Stimulated activated CD4-positive, alpha-beta T cell treated with anti-CD3 and anti-CD28 coated beads, Interleukin-15, amount 100 ng/mL, for 1 hour (primary cell): ENCODE measurements around the gene AIFM3.
"Not testable (repeated sequence)": the region's sequence is repeated elsewhere in the genome, so short reads cannot be mapped to it uniquely, and the experiment has no call there.

Source experiments
- DNase-seq, 2 donors: peaks; one replicate each; pipeline ENCODE4 v3.0.0-alpha.2; 2020; ENCODE audit warnings: low read depth in 1 of 2, low spot score in 1 of 2

AIFM3 gene

DNA sequence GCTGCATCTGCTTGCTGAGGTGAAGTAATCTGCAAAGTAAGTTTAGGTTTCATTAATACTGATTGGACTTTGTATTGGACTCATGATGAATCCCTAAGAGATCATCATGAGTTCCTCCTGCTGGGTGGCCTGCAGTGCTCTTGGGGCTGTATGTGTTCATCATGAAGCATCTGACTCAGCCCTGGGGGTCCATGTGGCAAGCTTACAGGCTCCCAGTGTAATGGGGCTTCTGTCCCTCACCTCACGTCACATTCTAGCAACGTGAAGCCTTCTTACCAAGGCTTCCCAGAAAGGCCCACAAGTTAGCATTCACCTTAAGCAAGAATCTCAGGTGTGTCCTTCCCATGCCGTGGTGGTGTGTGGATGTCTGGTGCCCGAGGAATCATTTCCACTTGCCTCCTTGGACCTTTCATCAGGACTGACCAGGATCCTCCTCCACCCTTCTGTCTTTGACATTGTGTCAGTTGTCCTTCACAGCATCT lies 26.1 kb upstream of the AIFM3 start:
- no peak for DNase-seq

DNA sequence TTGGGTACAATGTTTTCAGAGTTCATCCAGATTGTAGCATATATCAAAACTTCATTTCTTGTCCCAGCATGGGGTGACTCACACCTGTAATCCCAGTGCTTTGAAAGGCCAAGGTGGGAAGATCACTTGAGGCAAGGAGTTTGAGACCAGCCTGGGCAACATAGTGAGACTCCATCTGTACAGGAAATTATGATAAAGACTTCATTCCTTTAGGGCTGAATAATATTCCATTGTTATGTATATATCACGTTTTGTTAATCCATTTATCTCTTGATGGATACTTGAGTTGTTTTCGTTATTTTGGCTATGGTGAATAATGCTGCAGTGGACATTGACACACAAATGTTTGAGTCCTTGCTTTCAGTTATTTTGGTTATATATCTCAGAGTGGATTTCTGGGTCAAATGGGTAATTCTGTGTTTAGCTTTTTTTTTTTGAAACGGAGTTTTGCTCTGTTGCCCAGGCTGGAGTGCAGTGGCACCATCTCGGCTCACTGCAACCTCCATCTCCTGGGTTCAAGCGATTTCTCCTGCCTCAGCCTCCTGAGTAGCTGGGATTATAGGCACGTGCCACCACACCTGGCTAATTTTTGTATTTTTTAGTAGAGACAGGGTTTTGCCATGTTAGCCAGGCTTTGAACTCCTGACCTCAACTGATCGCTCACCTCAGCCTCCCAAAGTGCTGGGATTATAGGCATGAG lies 24.7 kb upstream of the AIFM3 start:
- DNase-seq: not testable (repeated sequence)

- DNase-seq: no peak
These were observed 23.7 kb upstream of the AIFM3 start for GRCh38 chr22:20943104-20943933.

DNA sequence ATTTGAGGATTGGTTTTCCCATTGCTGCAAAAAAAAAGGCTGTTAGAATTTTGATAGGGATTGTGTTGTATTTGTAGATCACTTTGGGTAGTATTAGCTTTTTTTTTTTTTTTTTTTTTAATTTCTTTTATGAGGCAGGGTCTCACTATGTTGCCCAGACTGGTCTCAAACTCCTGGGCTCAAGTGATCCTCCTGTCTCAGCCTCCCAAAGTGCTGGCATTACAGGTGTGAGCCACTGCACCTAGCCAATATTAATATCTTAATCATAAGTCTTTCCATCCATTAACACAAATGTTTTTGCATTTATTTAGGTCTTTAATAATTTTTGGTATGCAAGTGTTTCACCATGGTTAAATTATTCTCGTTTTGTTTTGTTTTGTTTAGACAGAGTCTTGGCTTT lies 23.0 kb upstream of the AIFM3 start:
- DNase-seq: no peak

DNA sequence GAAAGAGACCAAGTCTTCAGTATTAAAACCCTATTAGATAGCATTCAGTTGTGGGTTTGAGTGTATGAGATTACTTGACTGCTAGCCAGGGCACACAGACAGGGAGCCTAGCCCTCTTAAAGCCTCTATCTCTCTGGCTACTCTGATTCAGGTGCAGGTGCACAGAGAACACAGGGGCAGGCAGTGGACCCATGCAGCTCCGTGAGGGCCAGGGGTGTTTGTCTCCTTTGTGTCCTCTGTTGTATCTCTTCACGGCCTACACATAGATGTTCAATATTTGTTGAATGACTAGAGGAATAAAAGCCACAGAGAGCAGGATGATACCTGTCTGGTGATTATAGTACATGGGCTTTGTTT lies 21.5 kb upstream of the AIFM3 start:
- no peak for DNase-seq

DNA sequence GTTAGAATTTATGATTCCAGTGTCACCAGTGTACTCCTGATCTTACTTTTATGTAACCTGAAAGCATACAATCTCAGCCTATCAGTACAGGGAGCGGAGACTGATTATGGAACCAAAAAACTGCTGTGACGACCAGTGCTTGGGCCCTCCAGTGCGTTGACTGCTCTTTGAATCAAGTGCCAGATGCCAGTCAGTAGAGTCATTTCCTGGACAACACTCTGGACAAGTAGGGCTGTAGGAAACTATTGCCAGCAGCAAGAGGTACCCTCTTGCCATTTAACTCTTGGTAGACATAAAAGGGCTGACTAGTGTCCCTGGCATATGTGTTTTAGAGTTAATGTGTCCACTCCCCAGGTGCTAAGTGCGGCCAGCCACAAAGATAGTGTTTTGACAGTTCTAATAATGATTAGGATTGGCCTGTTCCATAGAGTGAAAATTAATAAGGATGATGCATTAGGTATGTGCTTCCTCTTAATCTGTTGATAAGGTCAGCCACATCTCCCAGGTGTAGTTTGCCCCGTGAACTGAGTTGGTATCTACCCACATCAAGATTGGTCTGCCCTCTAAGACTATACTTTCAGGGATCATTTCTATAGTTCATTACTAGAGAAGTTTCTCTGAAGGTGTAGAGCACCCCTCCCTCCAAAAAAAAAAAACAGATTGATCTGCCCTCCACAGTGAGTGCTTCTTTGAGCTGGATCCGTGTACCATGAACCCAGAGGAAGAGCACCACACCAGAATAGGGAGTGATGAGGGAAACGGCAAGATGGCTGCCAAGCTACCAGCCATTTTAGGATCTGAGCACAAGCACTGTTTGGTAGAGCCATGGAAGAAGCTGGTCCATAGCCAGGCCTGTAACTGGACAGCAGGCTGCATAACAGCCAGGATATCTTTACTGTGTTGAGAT lies 20.7 kb upstream of the AIFM3 start:
- no peak for DNase-seq

DNA sequence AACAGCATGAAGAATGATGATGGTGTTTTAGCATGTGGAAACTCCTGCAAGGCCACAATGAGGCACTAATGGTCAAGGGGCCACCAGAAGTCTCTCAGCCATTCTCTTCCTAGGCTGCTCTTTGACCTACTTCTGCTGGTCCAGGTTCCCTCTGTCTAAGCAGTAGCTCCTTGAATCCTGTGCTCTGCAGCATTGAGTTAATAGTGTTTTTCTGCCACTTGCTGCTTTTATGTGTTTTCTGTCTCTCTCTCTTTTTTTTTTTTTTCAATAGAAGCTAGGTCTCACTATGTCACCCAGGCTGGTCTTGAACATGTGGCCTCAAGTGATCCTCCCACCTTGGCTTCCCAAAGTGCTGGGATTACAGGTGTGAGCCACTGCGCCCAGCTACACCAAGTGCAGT lies 20.1 kb upstream of the AIFM3 start:
- DNase-seq: no peak

DNA sequence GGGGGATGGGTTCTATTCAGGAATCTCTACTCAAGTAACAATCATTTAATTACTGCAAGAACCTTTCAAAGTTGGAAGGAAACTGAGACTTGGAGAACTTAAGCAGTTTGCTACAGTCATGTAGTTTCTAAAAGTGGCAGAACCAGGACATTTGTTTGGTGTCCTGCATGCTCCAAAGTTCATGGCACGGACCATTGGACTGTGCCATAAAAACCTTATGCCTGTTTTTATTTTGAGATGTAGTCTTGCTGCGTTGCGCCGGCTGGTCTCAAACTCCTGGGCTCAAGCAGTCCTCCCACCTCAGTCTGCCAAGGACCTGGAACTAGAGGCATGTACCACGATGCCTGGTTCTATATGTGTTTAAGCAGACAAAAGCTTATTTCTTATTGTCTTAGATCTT lies 18.6 kb upstream of the AIFM3 start:
- no peak for DNase-seq

DNA sequence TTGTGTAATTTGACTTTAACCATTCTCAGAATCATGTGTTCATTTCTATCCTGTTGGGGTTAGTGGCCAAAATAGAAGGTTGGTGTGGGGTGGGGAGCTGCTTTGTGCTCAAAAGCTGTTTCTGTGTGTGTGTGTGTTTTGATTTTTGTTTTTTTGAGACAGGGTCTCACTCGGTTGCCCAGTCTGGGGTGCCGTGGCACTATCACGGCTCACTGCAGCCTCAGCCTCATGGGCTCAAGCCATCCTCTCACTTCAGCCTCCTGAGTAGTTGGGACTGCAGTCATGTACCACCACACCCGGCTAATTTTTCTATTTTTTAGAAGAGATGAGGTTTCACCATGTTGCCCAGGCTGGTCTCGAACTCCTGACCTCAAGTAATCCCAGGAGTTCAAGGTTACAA lies 18.1 kb upstream of the AIFM3 start:
- no peak for DNase-seq

DNA sequence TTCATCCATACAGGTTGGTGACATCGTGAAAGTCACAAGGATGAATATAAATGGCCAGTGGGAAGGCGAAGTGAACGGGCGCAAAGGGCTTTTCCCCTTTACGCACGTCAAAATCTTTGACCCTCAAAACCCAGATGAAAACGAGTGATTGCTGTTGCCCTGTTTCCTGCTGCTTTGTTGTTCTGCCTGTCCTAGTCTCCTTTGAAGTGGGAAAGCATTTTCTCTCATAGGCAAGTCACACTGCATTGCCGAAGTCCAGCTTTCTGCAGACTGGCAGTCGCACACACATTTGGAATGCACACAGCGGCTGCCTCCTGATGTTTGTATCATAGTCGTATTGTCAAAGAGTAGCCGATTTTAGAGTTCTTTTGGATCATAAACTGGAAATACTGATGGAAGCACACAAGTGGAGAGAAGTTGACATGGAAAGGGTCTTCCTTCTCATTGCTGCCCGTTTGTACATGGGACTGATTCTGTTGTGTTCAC lies 17.3 kb upstream of the AIFM3 start:
- DNase-seq: no peak

- no peak for DNase-seq
These were observed 15.7 kb upstream of the AIFM3 start for GRCh38 chr22:20951151-20951931.

DNA sequence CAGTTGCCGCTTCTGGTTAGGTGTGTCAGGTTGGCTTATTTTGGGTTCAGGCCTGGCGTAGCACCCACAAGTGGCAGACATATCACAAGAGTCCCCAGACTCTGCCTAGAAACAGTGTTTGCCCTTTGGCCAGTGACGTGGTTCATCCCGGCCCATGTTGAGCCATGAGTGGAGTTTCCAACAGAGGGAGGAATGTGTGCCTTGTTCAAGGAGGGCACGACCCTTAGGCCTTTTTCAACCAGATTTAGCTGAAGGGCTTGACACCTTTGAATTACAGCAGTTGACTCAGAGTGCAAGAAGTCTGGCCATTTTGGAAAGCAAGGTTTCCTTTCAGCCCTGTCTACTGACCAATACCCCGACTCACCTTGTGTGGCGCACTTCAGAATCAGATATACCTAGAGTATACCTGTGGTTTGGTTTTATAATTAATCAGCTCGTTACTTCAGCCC lies 15.1 kb upstream of the AIFM3 start:
- DNase-seq: no peak

DNA sequence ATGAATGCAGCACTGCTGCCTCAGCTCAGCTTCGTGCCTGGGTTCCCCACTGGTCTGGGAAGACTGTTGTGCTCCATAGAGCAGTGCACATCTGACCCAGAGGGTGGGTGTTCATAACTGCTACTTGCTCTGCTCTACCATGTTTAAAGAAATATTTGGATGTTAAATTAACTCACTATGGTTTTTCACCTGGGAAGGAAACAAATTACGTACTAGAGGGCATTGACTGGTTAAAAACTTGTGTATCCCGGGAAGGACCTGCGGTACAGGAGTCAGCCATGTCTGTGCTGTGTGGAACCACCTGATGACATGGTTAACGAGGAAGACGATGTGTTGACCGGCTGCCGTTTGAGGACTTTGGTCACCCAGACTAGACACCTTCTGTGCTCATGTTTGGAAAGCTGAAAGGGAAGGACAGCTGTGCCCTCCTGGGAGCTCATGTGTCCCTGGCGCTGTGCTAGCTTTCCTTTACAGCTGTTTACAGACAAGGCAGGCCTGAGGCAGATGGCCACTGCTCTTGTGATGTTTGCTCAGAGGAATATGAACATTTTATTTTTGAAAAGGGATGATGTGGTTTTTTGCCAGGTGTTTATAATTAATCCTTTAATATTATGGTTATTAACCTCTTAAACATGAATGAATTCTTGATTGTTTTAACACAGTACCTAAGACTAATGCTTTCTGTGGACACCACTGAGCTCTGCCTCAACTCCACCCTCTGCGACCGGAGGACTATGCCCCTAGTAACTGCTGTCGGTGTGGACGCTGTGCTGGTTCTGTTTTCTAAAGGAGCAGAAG lies 14.3 kb upstream of the AIFM3 start:
- DNase-seq: no peak

DNA sequence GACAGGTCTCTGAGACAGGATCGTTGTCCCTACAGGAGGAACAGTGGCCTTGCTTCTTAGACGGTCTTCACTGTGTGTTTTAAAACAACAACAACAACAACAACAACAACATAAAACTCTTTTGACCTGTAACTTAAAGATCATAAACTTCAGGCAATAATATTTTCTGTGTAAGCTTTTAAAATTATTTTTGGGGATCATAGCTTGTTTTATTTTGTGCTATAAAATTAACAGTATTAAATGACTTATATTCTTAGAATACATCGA lies 13.8 kb upstream of the AIFM3 start:
- DNase-seq: no peak

DNA sequence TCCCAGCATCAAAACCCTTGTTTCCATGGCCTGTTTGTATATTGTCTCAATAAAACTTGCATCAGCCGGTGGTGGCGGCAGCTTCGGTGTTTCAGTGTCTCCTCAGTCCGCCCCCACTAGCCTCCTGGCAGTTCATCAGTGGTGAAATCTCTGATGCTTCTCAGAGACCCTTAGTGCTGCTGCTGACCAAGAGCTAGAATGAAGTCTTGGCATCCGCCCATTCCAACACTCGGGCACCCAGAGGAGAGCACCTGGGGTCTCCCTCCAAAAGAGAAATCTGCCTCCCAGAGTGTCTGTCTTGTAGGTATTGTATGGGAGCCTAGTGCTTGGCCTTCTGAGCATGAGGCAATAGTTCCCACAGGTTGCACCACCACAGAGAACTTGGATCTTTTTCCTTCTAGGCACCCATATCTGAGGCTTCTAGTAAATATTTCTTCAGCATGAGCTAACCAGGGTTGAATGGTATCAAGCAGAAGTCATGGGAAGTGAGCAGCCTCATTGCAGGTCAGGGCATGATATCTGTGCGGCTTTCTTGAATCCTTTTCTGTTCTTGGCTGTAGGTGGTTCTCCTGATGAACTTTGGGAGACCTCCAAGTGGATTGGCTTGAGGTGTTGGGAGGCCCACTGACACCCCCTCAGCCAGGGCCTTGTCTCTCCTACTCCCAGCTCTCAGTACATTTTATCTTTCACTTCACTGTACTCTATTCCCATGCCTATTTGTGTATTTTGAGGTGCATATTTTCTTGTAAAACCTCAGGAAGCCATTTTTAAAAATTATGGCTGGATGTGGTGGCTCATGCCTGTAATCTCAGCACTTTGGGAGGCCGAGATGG lies 13.2 kb upstream of the AIFM3 start:
- DNase-seq: no peak

DNA sequence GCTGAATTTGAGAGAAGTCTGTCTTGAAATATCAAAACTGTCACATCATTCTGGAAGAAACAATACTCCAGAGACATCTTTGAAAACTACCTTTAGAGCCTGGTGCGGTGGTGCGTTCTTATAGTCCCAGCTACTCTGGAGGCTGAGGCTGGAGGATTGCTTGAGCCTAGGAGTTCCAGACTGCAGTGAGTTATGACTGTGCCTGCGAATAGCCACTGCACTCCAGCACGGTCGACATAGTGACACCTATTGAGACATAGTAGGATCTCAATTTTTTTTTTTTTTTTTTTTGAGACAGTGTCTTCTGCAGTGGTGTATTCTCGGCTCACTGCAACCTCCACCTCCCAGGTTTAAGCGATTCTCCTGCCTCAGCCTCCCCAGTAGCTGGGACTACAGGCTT lies 11.5 kb upstream of the AIFM3 start:
- no peak for DNase-seq

DNA sequence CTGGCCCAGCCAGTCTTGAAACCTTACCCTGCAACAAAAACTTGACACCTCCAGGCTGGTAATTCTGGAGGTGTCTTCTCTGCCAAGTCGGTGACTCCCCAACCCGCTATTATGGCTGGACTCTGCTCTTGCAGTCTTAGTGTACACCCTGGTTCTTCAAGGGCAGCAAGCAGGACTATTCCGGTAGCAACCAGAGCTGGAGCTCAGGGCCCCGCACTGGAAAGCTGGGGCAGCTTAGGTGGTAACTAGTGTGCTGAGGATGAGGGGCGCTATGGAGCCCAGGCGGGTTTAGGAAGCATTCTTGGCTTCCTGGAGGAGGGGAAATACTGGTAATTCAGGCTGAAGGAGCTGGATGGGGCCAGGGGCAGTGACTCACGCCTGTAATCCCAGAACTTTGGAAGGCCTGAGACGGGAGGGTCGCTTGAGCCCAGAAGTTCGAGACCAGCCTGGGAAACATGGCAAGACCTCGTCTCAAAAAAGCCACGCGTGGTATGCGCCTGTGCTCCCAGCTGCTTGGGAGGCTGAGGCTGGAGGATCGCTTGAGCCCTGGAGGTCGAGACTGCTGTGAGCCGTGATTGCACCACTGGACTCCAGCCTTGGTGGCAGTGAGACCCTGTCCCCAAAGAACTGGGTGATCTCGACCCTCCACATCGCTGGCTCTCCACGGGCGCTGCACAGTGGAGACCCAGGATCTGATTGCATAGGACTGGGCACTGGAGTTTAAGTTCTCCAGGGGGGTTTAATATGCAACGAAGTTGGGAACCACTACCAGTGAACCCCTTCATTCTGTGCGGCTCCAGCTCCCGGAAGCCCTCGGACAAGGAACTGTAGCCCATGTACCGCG lies 10.6 kb upstream of the AIFM3 start:
- DNase-seq: no peak

DNA sequence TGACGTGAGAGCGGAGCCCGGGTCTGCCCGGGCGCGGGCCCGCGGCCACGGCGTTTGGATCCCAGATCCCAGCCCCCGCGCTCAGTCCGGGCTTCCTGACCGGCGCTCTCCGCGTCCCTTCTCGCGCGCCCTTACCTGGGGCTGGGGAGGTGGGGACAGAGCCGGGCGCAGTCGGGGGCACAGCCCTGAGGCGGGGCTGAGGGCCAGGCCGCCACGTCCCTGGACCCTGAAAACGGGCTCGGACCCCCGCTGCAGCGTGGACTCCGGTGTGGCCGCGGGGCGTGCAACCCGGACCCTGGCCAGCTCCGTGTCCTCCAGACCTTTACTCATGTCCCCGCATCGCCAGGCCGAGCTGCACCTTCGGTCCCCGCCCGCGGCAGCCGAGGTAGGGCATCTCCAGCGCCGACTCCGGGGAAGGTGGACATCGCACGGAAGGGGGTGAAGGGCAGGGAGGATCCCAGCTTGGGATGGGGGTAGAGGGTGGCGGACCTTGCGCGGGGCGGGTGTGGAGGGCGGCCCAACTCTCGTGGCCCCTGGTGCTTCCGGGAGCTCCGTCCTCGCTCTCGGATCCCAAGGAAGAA lies 9.9 kb upstream of the AIFM3 start:
- DNase-seq: no peak
